Panc1 (cell line): ENCODE measurements around the gene SPINK6. TPM values are rescaled to one million over a fixed set of nuclear protein-coding genes. Genes with fewer than 3 reads are reported as not detected.

Experiments
- ATAC-seq: fragments of 200-7000 bp; cut with Tn5 transposase; 2 replicates; pipeline ENCODE4 v1.9.1; 2020; ENCODE audit warnings: mild to moderate bottlenecking, moderate library complexity
- BruUV-seq: library from RNA; stranded (reverse); fragments of 400-500 nt; replicated peaks from 2 replicates; lab custom pipeline; 2021; lab: Mats Ljungman, UMichigan
- CTCF ChIA-PET: fragments of 300-600 bp; sonication (Branson Sonifier 250); formaldehyde crosslinking; loops from one replicate; lab custom pipeline; 2022; ENCODE audit warnings: antibody characterized with exemption; lab: Charles Lee
- POLR2A ChIA-PET: fragments of 300-600 bp; sonication (Branson Sonifier 250); formaldehyde crosslinking; loops from one replicate; lab custom pipeline; 2022; ENCODE audit warnings: antibody characterized with exemption; lab: Charles Lee
- DNase-seq: peaks from one replicate; pipeline ENCODE4 v3.0.0-alpha.2; 2010; ENCODE audit warnings: low read depth, low spot score
- H3K27ac ChIP-seq: 2 replicates; pipeline ENCODE4 v1.5.1; 2011; ENCODE audit warnings: mild to moderate bottlenecking, low read length, inconsistent platforms
- H3K27me3 ChIP-seq: fragments of 200-500 bp; sonication (Bioruptor generic); 2 replicates; pipeline ENCODE4 v1.6.0; 2014; ENCODE audit warnings: low read length, inconsistent platforms; ENCODE audit not compliant: control insufficient read depth, insufficient read depth
- H3K36me3 ChIP-seq: fragments of 200-500 bp; sonication (Bioruptor generic); 2 replicates; pipeline ENCODE4 v1.5.1; 2014; ENCODE audit warnings: inconsistent platforms, mild to moderate bottlenecking, low read length, moderate library complexity; ENCODE audit not compliant: control insufficient read depth, insufficient read depth
- H3K4me1 ChIP-seq: 2 replicates; pipeline ENCODE4 v1.5.1; 2011; ENCODE audit warnings: inconsistent platforms, mild to moderate bottlenecking, low read length, moderate library complexity; ENCODE audit not compliant: control insufficient read depth, insufficient read depth
- H3K4me3 ChIP-seq, 2 experiments: 2 replicates each; pipeline ENCODE4 v1.5.1; 2011 to 2012; ENCODE audit warnings: low read depth in 2 of 2, low read length in 2 of 2, mild to moderate bottlenecking in 2 of 2, inconsistent platforms in 1 of 2, moderate library complexity in 1 of 2
- H3K9me3 ChIP-seq: fragments of 200-500 bp; sonication (Bioruptor generic); 2 replicates; pipeline ENCODE4 v1.5.1; 2014; ENCODE audit warnings: low read depth, mild to moderate bottlenecking, inconsistent platforms, low read length, moderate library complexity; ENCODE audit not compliant: control insufficient read depth, insufficient read depth
- POLR2AphosphoS5 ChIP-seq: IDR thresholded peaks from 2 replicates; pipeline ENCODE4 v1.6.1; 2012; ENCODE audit warnings: mild to moderate bottlenecking, low read depth, low read length, moderate library complexity
- REST ChIP-seq, 2 experiments: IDR thresholded peaks; 2 replicates each; pipeline ENCODE4 v1.6.1; 2011 to 2012; ENCODE audit warnings: low read depth in 2 of 2, control low read depth in 1 of 2, low read length in 1 of 2, mild to moderate bottlenecking in 1 of 2, moderate library complexity in 1 of 2; ENCODE audit not compliant: insufficient read depth in 1 of 2
- SIN3A ChIP-seq: IDR thresholded peaks from 2 replicates; pipeline ENCODE4 v1.6.1; 2012; ENCODE audit warnings: low read depth, mild to moderate bottlenecking, low read length, moderate library complexity, borderline replicate concordance; ENCODE audit not compliant: insufficient read depth
- TCF7L2 ChIP-seq: IDR thresholded peaks from 2 replicates; pipeline ENCODE4 v1.6.1; 2011; ENCODE audit warnings: mild to moderate bottlenecking, low read depth, low read length, inconsistent platforms
- in situ Hi-C: cut with HindIII; loops from 2 replicates; pipeline ENCODE4 v1.10.0; 2016; ENCODE audit warnings: low sequenced_read_pairs, low pct_unique_long_range_greater_than_20kb
- intact Hi-C: fragments of 100-400 bp; cut with micrococcal nuclease; formaldehyde crosslinking; loops from one replicate; pipeline ENCODE4 v1.10.0; 2022; ENCODE audit not compliant: unreplicated experiment
- total RNA-seq: library from RNA; stranded (reverse); gene quantifications from one replicate; pipeline ENCODE4 v1.2.1, GENCODE V29; 2021; ENCODE audit not compliant: unreplicated experiment
- TF ChIP-seq, protein P1 (sequence below): fragments of 450-650 bp; IDR thresholded peaks from 2 replicates; pipeline ENCODE4 v1.5.1; 2017; ENCODE audit warnings: mild to moderate bottlenecking

SPINK6 gene
- total RNA-seq, 1 experiment from 2014 or later, result not detected

DNA sequence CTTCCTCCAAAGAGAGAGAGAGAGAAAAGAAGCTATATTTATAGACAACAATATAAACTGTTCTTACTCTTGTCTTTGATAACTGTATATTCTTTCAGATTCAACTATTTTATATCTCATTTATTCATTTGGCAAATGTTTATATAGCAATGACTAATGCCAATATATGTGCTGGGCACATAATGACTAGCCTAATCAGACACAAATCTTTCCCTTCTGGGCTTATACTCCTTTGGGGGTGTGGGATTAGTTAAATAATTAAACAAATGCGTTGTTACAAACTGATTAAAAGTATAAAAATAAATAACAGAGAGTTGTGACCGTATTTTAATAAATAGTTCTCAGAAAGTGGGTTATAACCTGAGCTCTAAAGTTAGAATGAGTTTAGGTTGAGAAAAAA lies 30.5 kb upstream of the SPINK6 start:
- BruUV-seq, result no TSS peak
- CTCF ChIA-PET, result no interaction called here
- Histone ChIP-seq H3K36me3 (no peaks in the 10 kb centered on the region), H3K4me3 (no peak overlapping the region), H3K9me3 (no peaks in the 10 kb centered on the region), H3K4me1 (no peaks in the 10 kb centered on the region), H3K27ac (no peak overlapping the region), H3K27me3 (no peaks in the 10 kb centered on the region; the same call in 1 of the 2 replicates)
- TF ChIP-seq REST (IDR thresholded peaks at IDR 0.05; ENCODE audit: insufficient read depth in 1 of 2, low read depth in 2 of 2, low read length in 1 of 2), result no peak
- no peak for TF ChIP-seq TCF7L2
- no peak for TF ChIP-seq POLR2AphosphoS5
- no peak for TF ChIP-seq SIN3A
- TF ChIP-seq, protein P1, sequence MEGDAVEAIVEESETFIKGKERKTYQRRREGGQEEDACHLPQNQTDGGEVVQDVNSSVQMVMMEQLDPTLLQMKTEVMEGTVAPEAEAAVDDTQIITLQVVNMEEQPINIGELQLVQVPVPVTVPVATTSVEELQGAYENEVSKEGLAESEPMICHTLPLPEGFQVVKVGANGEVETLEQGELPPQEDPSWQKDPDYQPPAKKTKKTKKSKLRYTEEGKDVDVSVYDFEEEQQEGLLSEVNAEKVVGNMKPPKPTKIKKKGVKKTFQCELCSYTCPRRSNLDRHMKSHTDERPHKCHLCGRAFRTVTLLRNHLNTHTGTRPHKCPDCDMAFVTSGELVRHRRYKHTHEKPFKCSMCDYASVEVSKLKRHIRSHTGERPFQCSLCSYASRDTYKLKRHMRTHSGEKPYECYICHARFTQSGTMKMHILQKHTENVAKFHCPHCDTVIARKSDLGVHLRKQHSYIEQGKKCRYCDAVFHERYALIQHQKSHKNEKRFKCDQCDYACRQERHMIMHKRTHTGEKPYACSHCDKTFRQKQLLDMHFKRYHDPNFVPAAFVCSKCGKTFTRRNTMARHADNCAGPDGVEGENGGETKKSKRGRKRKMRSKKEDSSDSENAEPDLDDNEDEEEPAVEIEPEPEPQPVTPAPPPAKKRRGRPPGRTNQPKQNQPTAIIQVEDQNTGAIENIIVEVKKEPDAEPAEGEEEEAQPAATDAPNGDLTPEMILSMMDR, result no peak
- ATAC-seq, result no peak
- in situ Hi-C loops, result no loop called here
- intact Hi-C loops, result no loop called here
- no peak for DNase-seq
- POLR2A ChIA-PET, result no interaction called here

GRCh38 chr5:148176480-148176879 lies 26.4 kb upstream of the SPINK6 start:
- no peaks in the 10 kb centered on the region for H3K9me3 ChIP-seq
- H3K4me3 ChIP-seq, result no peak overlapping the region
- H3K27ac ChIP-seq, result no peak overlapping the region
- no peaks in the 10 kb centered on the region for H3K4me1 ChIP-seq
- ATAC-seq, result no peak
- POLR2A ChIA-PET, result no interaction called here
- in situ Hi-C loops (no loop called here), intact Hi-C loops (loop anchor here (5.0 kb wide), 1 partner anchor 266 kb away; no protein-coding TSS in a partner anchor)
- H3K36me3 ChIP-seq, result no peaks in the 10 kb centered on the region
- no peak for TF ChIP-seq POLR2AphosphoS5
- TF ChIP-seq SIN3A, result no peak
- TF ChIP-seq REST (IDR thresholded peaks at IDR 0.05; ENCODE audit: insufficient read depth in 1 of 2, low read depth in 2 of 2, low read length in 1 of 2), result no peak
- TF ChIP-seq, protein P1, result no peak
- TF ChIP-seq TCF7L2, result no peak
- DNase-seq, result no peak
- no TSS peak for BruUV-seq
- CTCF ChIA-PET, result no interaction called here
- no peaks in the 10 kb centered on the region; the same call in 1 of the 2 replicates for H3K27me3 ChIP-seq
